C4-2B (cell line): Measurements from ENCODE around the gene RALA.

Source experiments
- ZFX ChIP-seq: fragments of 450-650 bp; IDR thresholded peaks from 2 replicates; pipeline ENCODE4 v1.6.1; 2017
- TF ChIP-seq, protein P1 (sequence below): fragments of 450-650 bp; conservative IDR thresholded peaks from 2 replicates; pipeline ENCODE4 v1.5.1; 2017; ENCODE audit warnings: mild to moderate bottlenecking

DNA sequence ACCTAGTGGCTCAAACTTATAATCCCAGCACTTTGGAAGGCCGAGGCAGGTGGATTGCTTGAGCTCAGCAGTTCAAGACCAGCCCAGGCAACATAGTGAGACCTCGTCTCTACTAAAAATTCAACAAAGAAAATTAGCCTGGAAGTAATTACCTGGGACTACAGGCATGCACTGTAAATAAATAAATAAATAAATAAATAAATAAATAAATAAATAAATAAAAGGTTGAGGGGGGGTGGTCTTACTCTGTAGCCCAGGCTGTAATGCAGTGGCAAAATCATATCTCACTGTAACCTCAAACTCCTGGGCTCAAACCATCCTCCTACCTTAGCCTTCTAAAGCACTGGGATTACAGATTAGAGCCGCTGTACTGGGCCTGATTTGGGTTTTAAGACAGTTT, 50.5 kb downstream of the RALA start:
- TF ChIP-seq, protein P1, sequence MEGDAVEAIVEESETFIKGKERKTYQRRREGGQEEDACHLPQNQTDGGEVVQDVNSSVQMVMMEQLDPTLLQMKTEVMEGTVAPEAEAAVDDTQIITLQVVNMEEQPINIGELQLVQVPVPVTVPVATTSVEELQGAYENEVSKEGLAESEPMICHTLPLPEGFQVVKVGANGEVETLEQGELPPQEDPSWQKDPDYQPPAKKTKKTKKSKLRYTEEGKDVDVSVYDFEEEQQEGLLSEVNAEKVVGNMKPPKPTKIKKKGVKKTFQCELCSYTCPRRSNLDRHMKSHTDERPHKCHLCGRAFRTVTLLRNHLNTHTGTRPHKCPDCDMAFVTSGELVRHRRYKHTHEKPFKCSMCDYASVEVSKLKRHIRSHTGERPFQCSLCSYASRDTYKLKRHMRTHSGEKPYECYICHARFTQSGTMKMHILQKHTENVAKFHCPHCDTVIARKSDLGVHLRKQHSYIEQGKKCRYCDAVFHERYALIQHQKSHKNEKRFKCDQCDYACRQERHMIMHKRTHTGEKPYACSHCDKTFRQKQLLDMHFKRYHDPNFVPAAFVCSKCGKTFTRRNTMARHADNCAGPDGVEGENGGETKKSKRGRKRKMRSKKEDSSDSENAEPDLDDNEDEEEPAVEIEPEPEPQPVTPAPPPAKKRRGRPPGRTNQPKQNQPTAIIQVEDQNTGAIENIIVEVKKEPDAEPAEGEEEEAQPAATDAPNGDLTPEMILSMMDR, result no peak
- no peak for TF ChIP-seq ZFX
